Superior temporal gyrus (tissue), 1 donor: Measurements from ENCODE around the gene SIPA1L2.
"Not testable (repeated sequence)": the region's sequence is repeated elsewhere in the genome, so short reads cannot be mapped to it uniquely, and the experiment has no call there.

Experiments used
- DNase-seq: peaks from one replicate; pipeline ENCODE4 v3.0.0-alpha.2; 2016; ENCODE audit errors: extremely low spot score

The SIPA1L2 gene

GRCh38 chr1:232617237-232617636, 12.7 kb downstream of the SIPA1L2 start:
- no peak for DNase-seq

GRCh38 chr1:232615306-232615800, 14.6 kb downstream of the SIPA1L2 start:
- DNase-seq, result no peak

GRCh38 chr1:232614811-232615210, 15.1 kb downstream of the SIPA1L2 start:
- no peak for DNase-seq

GRCh38 chr1:232613752-232614381, 16.1 kb downstream of the SIPA1L2 start:
- DNase-seq, result no peak

GRCh38 chr1:232612836-232613235, 17.1 kb downstream of the SIPA1L2 start:
- DNase-seq, result not testable (repeated sequence)

- DNase-seq, result no peak
These were observed 18.1 kb downstream of the SIPA1L2 start for GRCh38 chr1:232611834-232612233.

GRCh38 chr1:232610902-232611745, 18.8 kb downstream of the SIPA1L2 start:
- not testable (repeated sequence) for DNase-seq

GRCh38 chr1:232610192-232610901, 19.6 kb downstream of the SIPA1L2 start:
- no peak for DNase-seq

- no peak for DNase-seq
These were observed 21.5 kb downstream of the SIPA1L2 start for GRCh38 chr1:232608427-232608826.

GRCh38 chr1:232602622-232603021, 27.3 kb downstream of the SIPA1L2 start:
- no peak for DNase-seq

- no peak for DNase-seq
These were observed 29.3 kb downstream of the SIPA1L2 start for GRCh38 chr1:232600424-232601258.

- no peak for DNase-seq
These were observed 30.5 kb downstream of the SIPA1L2 start for GRCh38 chr1:232599178-232600041.

GRCh38 chr1:232598837-232599177, 31.1 kb downstream of the SIPA1L2 start:
- DNase-seq, result no peak

- DNase-seq, result no peak
These were observed 31.8 kb downstream of the SIPA1L2 start for GRCh38 chr1:232598133-232598532.

- DNase-seq, result no peak
These were observed 32.2 kb downstream of the SIPA1L2 start for GRCh38 chr1:232597721-232598120.

GRCh38 chr1:232596666-232597303, 33.1 kb downstream of the SIPA1L2 start:
- DNase-seq, result no peak

GRCh38 chr1:232594768-232595698, 34.9 kb downstream of the SIPA1L2 start:
- no peak for DNase-seq

- DNase-seq, result no peak
These were observed 36.0 kb downstream of the SIPA1L2 start for GRCh38 chr1:232593717-232594502.
